Nucleus accumbens (tissue), 56 donors: ENCODE data around the gene FAM234B.

Experiments
- DNase-seq, 56 donors: peaks; one replicate each; lab custom pipeline; 2025; lab: John Stamatoyannopoulos, UW

Gene FAM234B, protein sequence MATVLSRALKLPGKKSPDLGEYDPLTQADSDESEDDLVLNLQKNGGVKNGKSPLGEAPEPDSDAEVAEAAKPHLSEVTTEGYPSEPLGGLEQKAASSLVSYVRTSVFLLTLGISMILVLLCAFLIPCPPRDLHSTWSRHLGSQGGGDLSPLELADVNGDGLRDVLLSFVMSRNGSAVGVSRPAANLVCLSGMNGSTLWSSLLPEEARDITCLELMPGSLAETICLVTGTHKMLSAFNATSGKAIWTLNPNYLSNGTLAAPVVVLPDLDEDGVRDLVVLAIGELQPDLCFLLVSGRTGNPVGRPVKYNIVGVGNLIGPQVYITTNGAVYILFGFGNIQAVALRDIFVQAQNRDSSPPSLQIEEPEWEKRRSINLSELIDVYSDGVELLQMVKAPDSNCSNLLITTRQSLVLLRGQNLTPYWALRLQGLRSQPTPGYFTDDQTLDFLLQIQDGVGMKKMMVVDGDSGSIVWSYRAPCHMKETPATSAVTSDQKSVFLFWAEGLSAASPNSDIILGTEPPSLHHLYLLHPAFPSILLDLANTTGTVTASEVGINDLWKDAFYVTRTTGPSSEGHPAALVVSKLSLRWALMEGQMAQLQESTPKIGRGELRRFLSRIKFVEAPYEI

DNA sequence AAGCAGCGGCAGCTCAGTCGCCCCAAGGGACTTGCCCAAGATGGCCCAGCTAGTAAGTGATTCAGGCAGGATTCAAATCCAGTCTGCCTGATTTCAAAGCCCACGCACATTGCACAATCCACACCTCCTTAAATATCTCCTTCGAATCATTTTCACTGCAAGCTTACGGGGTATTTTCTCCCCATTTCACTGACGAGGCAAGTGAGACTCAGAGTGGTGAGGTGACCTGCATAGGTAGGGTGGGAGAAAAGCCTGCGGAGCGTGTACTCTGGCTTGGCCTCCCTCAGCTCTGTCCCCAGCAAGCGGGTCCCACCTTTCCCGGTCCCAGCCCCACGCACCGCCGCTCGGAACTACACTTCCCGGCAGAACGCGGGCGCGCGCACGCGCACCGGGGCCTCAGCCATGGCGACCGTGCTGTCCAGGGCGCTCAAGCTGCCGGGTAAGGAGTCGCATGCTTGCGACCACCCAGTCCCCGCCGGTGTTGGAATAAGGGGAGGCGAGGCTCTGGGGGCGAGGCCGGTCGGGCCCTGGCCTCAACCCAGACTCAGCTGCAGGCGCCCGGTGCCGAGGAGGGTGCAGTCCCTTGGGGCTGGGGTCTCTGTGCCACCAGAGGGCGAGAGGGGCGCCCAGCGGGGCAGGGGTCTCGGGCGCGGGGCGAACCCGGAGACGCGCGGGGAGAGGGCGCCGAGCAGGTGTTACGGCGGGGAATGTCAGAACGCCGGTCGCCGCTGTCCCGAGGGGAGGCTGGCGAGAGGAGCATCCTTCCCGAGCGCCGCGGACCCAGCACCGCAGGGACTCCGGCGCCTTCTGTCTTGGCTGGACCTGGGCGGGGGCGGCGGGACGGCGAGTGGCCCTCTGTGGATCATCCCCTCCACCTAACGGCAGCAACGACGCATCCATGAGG is at the start of gene FAM234B:
Gene FAM234B (plus strand): TSS at position 380 of the 904 bp plus-strand sequence. CDS start 23 bp downstream, at position 403.
- DNase-seq, result peak in 54 of 56 donors; percentile 34 to 85 (median 65)

DNA sequence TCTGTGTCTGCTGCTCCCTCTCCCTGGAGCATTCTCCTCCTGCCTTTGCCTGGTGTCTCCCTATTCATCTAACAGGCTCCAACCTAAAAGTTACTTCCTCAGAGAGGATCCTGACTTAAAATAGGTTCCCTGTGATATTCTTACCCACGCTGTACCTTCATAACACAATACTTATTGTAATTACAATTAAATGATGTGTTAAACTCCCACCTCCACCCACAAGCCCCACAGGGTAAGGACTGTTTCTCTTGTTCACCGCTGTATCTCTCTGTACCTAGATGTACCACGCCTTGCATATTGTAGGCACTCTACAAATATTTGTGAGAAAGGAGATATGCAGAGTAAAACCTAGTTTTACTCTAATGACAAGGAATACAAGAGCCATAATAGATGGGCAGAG is 49.1 kb upstream of the FAM234B start:
- DNase-seq, result peak in 14 of 56 donors; percentile 18 to 82 (median 52)

DNA sequence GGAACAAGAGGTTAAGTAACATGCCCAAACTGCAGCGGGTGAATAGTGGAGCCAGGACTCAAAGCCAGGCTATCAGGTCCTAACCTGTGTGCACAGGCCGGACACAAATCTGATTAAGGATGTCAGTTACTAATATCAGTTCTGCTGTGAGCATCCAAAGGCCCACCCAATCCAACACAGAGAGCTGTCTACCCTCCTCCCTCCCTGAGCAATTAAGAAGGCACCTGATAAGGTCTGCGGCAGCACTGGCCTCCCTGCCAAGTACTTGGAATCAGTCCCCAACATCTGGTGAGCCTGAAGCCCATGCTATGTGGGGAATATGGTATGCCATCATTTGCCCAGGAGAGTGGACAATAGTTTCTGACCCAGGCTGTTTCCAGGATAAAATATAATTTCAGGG is 48.0 kb upstream of the FAM234B start:
- DNase-seq, result no peak

DNA sequence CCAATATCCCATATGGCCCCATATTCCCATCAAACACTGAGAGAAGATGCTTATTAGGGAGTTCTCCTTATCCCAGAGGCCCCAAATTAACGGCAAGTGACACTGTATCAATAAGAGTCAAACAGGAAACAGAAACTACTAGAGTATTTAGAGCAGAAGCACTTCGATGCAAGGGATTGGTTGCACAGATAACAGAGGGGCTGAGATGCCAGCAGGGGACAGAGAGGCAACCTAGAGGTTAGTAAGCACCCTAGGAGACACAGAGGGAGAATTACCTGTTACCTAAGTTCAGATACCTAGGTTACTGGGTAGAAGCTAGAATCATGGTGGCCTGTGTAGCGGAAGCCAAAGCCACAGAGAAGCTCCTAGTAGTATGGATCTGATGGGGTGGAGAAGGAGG is 47.0 kb upstream of the FAM234B start:
- DNase-seq, result no peak

DNA sequence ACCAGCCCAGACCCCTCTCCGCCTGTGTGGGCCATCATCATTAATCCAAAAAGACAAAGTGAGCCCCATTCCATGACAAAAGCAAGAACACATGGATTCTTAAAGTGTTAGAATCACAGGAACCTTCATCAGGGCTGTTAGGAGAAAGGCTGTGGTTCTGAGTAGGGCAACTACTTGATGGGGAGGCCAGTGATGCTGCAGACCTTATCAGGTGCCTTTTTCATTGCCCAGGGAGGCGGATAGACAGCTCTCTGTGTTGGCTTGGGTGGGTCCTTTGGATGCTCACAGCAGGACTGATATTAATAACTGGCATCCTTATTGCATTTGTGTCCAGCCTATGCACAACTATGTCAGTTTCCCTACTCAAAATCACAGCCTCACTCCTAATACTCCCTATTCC is 46.4 kb upstream of the FAM234B start:
- no peak for DNase-seq

DNA sequence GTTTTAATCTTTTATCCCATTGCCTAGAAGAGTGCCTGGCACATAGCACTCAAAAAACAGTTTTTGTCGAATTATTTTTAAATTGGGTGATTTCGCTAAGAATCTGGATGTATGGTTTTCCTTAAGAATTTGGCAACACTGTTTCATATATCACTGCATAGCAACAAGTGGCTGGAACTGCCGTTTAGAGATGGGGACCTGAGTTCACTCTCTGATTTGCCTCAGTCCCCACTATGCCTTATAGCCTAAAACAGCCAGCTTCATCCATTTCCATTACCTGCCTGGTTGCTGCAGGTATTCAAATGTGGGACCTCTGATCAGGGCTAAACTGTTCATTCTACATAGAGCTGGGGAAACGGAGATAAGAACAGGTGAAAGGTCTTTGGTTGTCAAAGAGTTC is 45.9 kb upstream of the FAM234B start:
- DNase-seq, result no peak

DNA sequence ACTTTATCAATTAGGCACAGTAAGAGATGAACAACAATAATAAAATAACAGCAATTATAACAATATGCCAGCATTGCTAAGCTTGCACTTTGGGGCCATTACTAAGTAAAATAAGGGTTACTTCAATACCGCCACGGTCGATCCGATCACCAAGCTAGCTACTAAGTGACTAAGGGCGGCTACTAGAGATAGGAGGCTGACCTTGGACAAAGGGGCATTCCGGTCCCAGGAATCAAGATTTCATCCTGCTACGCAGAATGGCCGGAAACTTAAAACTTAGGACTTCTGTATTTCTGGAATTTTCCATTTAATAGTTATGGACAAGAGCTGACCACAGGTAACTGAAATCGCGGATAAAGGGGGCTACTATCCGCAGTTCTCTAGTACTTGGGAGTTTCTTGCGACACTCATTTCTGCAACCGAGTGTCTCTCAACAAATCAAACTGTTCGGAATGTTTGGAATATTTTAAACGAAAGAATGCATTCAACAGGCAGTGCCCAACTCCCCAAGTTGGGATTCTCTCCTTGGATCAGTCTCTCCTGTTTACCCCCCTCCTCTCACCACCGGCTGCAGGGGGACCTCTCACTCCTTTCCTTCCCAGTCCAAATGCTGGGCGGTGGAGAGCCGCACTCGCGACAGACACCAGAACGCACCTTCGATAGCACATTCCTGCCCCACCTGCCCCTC is 44.8 kb upstream of the FAM234B start:
- peak in 6 of 56 donors; percentile 39 to 79 (median 58) for DNase-seq

DNA sequence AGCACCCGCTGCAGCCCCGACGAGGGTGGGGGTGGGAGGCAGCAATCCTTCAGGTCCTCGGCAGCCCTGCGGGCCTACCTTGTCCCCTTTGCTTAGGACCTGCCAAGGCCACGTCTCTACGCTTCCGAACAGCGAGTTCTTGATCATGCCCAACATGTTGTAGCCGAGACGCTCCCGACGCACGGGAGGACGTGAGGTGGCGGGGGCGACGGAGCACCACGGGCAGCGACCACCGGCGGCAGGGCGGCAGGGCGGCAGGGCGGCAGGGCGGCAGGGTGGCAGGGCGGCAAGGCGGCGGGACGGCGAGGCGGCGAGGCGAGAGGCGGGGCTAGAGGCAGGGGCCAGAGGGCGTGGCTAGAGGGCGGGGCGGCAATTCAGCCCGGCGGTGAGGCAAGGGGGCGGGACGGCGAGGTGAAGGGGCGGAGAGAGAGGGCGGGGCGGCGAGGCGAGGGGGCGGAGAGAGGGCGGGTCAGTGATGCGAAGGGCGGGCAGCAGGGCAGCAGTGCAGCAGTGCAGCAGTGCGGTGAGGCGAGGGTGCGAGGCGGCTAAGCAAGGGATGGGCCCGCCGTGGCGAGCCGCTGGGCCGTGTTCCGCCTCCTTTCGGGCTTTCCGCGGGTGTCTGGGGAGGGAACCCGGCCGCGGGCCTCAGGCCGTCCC is 44.1 kb upstream of the FAM234B start, which contains the start of gene HEBP1:
Gene HEBP1 (minus strand): TSS at position 307 of the 657 bp plus-strand sequence. CDS start 151 bp downstream, at position 156.
- peak; percentile 57 to 99 (median 95) for DNase-seq

DNA sequence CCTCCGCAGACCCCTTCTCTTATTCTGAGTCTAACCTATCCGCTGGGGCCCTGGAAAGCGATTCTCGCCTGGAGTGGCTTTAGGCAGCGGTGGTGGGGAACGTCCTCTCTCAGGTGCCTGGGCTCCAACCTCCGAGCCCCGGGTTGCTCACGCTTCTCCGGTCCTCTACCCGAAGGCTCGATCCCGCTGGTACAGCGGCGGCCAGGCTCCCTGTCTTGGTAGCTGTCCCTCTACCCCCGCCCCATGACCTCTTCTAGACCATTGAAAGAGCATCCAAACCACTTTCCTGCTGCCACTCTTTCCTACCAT is 43.6 kb upstream of the FAM234B start:
- peak in 6 of 56 donors; percentile 48 to 83 (median 72) for DNase-seq

DNA sequence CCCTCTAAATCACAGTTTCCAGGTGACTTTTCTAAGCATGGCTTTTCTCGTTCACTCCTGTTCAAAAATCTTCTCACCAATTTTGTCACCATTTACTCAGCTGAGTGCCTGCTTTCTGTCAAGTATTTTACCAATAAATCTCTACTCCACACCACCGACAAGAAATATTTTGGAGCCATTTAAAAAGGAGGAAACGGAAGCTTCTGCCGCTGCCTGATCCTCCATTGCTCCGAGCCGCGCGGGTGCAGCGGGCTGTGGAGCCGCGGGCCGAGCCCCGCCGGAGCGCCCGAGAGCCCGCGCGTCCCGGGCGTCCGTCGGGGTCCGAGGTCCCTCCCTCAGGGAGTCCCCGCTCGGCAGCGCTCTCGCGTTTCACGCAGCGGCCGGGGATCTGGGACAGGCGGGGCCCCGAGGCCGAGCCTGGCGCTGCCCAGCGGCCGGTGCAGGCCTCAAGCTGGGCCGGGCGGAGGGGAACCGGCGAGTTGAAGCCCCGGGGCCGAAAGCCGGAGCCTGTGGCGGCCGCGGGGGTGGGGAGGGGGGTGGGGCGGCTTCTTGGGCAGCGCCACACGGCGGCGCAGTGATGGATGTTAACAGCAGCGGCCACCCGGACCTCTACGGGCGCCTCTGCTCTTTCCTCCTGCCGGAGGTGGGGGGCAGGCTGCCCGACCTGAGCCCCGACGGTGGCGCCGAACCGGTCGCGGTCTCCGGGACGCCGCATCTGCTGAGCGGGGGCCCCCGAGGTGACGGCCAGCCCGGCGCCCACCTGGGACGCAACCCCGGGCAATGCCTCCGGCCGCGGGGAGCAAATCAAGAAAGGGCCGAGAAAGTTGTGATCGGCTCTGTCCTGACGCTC is 43.0 kb upstream of the FAM234B start:
- DNase-seq, result peak in 42 of 56 donors; percentile 20 to 78 (median 52)

DNA sequence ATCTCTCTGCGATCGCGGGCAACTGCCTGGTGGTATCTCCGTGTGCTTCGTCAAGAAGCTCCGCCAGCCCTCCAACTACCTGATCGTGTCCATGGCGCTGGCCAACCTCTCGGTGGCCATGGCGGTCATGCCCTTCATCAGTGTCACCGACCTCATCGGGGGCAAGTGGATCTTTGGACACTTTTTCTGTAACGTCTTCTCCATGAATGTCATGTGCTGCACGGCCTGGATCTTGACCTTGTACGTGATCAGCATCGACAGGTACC is 42.5 kb upstream of the FAM234B start:
- DNase-seq, result no peak

DNA sequence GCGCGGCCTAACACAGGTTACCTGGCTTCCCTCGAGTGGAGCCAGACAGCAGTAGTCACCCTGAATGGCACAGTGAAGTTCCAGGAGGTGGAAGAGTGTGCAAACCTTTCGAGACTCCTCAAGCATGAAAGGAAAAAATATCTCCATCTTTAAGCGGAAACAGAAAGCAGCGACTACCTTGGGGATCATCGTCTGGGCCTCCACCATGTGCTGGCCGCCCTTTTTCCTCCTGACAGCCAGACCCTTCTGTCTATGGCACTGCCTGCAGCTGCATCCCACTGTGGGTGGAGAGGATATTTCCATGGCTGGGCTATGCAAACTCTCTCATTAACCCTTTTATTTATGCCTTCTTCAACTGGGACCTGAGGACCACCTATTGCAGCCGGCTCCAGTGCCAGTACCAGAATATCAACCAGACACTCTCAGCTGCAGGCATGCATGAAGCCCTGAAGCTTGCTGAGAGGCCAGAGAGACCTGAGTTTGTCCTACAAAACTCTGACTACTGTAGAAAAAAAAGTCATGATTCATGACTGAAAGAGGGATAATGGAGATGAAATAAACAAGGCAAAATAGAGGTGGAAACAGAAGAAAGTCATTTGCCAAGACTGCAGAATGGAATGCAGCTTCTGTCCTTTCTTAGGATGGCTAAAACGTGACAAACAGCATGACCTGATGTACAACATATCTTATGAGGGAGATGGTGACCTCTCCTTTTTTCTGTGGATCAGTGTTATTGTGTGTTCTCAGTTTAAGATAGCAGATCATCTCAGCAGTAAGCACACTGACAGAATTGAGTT is 41.7 kb upstream of the FAM234B start:
- DNase-seq, result no peak

DNA sequence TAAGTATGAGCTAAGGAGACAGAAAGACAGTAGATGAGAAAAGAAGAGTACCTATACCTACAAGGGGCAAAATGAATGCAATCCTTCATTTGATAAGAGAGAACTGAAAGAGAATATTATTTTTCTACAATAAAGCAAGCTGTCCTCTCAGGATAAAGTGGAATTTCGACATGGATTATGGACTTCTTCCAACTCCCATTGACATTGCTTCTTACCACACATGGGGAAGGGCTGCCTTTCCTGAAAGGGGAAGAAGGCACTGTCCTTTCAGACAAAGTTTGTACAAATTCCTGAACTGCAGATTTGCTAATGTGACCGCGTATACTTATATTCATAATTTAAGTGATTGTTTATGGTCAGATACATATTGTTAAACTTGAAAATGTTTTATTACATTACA is 39.8 kb upstream of the FAM234B start:
- no peak for DNase-seq

DNA sequence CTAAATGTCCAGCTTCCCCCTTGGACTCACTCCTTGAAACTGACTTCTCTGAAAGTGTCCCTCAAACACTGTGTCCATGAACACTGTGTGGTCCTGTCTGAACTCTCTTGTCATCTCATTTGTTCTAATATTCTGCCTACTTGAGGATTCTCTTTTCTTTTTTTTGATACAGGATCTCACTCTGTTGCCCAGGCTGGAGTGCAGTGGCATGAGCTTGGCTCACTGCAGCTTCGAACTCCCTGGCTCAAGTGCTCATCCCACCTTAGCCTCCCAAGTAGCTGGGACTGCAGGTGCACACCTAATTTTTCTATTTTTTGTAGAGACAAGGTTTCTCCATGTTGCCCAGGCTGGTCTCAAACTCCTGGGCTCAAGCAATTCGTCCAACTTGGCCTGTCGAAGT is 39.2 kb upstream of the FAM234B start:
- DNase-seq, result no peak

DNA sequence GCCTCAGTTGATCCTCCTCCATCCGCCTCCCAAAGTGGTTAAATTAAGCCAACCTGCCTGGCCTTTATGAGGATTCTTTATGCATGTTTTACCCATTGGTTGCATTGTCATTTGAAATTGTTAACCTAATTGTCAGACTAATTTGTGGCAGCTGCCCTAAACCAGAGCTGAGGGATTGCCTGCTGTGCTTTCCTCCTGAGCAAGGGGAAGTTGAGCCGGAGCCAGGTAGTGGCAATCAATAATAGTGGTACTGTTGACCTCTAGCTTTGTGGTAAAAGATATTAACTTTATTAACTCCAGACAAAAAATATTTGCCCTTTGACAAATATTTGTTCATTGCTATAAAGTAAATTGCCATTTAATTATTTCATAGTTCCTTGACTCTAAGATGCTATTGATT is 38.5 kb upstream of the FAM234B start:
- DNase-seq, result no peak

DNA sequence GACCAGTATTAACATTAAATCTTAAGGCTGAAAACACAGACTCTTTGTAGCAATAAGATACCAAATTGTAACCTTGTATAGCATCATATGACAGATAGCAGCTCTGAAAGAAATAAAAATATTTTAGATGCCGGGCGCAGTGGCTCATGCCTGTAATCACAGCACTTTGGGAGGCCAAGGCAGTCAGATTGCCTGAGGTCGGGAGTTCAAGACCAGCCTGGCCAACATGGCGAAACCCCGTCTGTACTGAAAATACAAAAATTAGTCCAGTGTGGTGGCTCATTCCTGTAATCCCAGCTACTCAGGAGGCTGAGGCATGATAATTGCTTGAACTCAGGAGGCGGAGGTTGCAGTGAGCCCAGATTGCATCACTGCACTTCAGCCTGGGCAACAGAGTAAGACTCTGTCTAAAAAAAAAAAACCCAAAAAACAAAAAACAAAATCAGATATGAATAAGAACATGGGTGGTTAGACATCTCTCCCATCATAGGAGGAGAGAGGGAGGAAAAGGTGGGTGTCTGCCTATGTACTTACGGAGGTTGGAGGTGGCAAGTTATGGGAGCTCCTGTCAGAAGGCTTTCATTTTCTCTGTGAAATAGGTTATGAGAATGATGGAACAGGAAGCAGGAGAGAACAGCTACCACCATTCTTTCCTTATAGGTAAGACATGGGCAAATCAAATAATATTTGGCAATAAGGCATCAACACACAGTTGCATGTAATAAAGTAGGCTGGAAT is 36.5 kb upstream of the FAM234B start:
- DNase-seq, result no peak

DNA sequence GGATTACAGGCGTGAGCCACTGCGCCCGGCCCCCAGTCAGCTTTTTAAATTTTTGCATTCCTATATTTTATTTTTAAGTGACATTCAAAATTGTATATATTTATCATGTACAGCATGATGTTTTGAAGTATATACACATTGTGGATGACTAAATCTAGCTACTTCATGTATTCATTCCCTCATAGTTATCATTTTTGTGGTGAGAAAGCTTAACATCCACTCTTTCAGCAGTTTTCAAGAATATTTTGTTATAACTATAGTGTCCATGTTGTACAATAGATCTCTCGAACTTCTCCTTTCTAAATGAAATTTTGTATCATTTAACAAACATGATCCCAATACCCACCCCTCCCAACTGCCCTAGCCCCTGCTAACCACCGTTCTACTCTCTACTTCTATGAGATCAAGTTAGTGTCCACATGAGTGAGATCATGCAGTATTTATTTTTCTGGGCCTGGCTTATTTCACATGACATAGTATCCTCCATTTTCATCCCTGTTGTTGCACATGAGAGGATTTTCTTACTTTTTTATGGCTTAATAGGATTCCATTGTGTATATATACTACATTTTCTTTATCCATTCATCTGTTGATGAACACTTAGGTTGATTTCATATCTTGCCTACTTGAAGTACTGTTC is 35.3 kb upstream of the FAM234B start:
- no peak for DNase-seq
